HG03457 (cell line): Measurements from ENCODE around the gene UBTD1.

Experiments used
- ATAC-seq: cut with Tn5 transposase; IDR thresholded peaks from one replicate; pipeline ENCODE4 v1.9.1; 2021; ENCODE audit warnings: moderate number of reproducible peaks; ENCODE audit not compliant: unreplicated experiment

UBTD1 gene

DNA sequence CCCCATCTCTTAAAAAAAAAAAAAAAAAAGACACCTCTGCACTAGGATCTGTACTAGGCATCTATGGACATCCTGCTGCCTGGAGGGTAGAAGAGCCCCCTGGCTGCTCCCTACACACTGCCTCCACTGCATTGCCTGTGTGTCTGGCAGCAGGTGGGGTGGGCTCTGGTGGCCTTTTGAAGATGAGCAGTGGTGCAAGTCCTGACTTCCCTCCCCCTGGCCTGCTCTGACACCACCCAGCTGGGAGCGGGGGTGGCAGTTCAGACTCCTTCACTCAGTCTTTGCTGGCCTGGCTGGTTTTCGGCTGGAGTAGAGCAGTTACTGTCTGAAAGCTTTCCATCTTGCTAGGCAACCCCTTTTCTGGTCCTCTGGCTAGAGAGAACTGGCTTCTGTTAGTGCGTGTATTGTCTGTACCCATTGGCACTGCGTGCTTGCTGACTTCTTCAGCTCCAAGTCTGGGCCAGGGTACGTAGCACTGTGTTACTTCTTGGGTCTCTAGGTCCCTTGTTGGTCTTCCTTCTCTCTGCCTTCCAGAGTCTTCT is 108.4 kb downstream of the UBTD1 start:
- ATAC-seq, result no peak

- no peak for ATAC-seq
Observed at GRCh38 chr10:97608991-97609561, 110.4 kb downstream of the UBTD1 start.

- no peak for ATAC-seq
Observed at GRCh38 chr10:97611473-97611872, 112.7 kb downstream of the UBTD1 start.

DNA sequence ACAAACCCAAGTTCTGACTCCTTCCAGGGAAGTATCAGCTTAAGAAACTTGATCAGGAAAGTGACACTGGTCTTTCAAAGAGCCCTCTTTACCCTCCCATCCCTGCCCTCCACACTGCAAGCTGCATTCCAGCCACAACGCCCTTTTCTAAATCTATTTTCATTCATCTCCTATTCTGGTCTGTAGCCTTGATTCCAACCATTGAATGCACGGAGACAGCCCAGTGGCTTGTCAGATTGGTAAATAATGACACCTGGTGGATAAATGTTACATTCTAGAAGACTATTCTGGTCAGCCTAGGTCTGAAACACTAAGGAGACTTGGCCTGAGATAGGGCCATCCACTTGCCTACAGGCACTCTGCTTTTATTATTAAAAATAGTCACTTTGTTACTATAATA is 113.7 kb downstream of the UBTD1 start:
- no peak for ATAC-seq

DNA sequence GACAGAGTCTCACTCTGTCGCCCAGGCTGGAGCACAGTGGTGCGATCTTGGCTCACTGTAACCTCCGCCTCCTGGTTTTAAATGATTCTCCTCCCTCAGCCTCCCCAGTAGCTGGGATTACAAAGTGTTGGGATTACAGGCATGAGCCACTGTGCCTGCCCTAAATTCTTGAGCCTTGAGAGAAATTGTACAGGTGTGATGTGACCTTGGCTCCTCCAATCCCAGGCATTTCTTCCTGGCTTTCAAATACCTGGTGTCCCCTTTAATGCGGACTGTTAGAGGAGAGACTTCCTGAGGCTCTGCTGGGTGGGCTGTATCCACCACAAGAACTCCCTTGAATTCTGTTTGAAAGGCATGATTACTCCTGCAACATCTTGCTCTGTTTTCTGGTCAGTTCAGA is 119.6 kb downstream of the UBTD1 start:
- ATAC-seq, result no peak

DNA sequence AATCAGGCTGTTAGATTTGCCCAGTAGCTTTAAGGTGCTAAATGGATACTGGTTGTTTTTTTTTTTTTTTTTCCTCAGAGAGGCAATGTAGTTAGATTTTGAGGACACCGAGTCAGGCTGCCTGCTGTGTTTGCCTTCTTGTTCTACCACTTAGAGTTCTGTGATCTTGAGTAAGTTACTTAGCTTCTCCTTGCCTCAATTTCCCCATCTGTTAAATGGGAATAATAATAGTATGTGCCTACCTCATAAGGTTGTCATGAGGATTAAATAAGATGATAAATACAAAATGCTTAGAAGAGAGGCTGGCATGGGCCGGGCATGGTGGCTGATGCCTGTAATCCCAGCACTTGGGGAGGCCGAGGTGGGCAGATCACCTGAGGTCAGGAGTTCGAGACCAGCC is 120.0 kb downstream of the UBTD1 start:
- no peak for ATAC-seq
